ENCODE measurements around the gene OR6K2.

OR6K2 gene

DNA sequence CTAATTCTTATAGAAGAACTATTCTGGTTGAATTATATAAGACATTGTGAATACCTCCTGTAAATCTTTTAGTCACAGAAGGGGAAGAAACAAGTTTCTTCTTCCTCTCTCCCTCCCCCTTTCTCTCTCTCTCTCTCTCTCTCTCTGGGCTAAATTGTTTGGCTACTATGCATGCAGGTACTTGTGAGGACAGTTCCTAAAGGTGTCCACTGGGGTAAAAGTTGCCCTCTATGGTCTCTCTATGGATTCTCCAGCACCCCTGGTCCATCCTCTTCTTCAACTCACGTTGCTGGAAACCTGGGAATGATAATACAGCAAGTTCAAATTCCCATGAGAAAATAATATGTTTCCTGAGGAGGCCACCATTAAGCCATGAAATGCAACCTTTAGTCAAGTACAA lies 14.3 kb upstream of the OR6K2 start (continued):
- TF ChIP-seq ZNF580 (tag by site-specific recombination; IDR thresholded peaks at IDR 0.05) (no peak), ZBTB11 (tag by site-specific recombination; conservative IDR thresholded peaks at IDR 0.05; ENCODE audit: low read depth) (no peak), ZNF777 (tag by site-specific recombination; IDR thresholded peaks at IDR 0.05; ENCODE audit: borderline replicate concordance) (no peak), ZNF174 (tag by site-specific recombination; IDR thresholded peaks at IDR 0.05) (no peak), ZNF404 (tag by site-specific recombination; IDR thresholded peaks at IDR 0.05) (no peak), ZEB2 (tag by site-specific recombination; IDR thresholded peaks at IDR 0.05) (no peak), ZNF132 (tag by site-specific recombination; IDR thresholded peaks at IDR 0.05; ENCODE audit: borderline replicate concordance) (no peak), ZBTB17 (tag by site-specific recombination; IDR thresholded peaks at IDR 0.05) (no peak), SCRT1 (tag by site-specific recombination; IDR thresholded peaks at IDR 0.05; ENCODE audit: borderline replicate concordance) (no peak), ZNF292 (tag by site-specific recombination; IDR thresholded peaks at IDR 0.05; ENCODE audit: borderline replicate concordance, low read depth) (no peak)

DNA sequence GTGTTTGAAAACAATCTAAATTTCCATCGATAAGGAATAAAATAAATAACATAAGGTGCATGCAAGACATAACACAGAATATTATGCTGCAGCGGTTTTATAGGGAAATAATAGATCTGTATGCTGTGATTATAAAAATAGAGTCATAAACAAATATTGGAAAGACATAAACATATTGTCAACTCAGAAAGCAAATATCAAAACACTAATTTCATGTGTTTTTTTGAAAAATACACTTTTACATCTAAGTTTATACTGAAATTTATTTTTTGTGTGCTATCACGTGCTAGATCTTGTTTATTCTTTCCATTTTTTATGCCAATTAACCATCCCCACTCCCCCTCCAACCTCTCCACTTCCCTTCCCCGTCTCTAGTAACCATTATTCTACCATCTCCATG lies 10.6 kb upstream of the OR6K2 start:
- Histone ChIP-seq H3K27ac (ENCODE audit: extremely low read depth, low read depth, low read length) (no peak overlapping the region), H3K36me3 (ENCODE audit: control insufficient read depth in 2 of 2, insufficient read depth in 1 of 2, low read length in 2 of 2) (no peaks in the 10 kb centered on the region), H3K4me1 (ENCODE audit: control insufficient read depth, insufficient read depth, low read length) (no peaks in the 10 kb centered on the region), H3K4me3 (ENCODE audit: low read depth, low read length) (no peak overlapping the region), H3K9me3 (ENCODE audit: control insufficient read depth, insufficient read depth, low read depth, low read length) (no peaks in the 10 kb centered on the region)
- ChIA-PET CTCF (no interaction called here), POLR2A (no interaction called here)
- TF ChIP-seq, protein P1, sequence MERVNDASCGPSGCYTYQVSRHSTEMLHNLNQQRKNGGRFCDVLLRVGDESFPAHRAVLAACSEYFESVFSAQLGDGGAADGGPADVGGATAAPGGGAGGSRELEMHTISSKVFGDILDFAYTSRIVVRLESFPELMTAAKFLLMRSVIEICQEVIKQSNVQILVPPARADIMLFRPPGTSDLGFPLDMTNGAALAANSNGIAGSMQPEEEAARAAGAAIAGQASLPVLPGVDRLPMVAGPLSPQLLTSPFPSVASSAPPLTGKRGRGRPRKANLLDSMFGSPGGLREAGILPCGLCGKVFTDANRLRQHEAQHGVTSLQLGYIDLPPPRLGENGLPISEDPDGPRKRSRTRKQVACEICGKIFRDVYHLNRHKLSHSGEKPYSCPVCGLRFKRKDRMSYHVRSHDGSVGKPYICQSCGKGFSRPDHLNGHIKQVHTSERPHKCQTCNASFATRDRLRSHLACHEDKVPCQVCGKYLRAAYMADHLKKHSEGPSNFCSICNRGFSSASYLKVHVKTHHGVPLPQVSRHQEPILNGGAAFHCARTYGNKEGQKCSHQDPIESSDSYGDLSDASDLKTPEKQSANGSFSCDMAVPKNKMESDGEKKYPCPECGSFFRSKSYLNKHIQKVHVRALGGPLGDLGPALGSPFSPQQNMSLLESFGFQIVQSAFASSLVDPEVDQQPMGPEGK (tag by site-specific recombination; IDR thresholded peaks at IDR 0.05) = no peak
- TF ChIP-seq ZNF645 (tag by site-specific recombination; IDR thresholded peaks at IDR 0.05) = no peak
- no peak for TF ChIP-seq ZNF501 (tag by site-specific recombination; IDR thresholded peaks at IDR 0.05)
- no peak for TF ChIP-seq SP3 (tag by site-specific recombination; IDR thresholded peaks at IDR 0.05)
- TF ChIP-seq, protein P2, sequence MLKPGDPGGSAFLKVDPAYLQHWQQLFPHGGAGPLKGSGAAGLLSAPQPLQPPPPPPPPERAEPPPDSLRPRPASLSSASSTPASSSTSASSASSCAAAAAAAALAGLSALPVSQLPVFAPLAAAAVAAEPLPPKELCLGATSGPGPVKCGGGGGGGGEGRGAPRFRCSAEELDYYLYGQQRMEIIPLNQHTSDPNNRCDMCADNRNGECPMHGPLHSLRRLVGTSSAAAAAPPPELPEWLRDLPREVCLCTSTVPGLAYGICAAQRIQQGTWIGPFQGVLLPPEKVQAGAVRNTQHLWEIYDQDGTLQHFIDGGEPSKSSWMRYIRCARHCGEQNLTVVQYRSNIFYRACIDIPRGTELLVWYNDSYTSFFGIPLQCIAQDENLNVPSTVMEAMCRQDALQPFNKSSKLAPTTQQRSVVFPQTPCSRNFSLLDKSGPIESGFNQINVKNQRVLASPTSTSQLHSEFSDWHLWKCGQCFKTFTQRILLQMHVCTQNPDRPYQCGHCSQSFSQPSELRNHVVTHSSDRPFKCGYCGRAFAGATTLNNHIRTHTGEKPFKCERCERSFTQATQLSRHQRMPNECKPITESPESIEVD (tag by site-specific recombination; IDR thresholded peaks at IDR 0.05) = no peak
- TF ChIP-seq ZNF18 (tag by site-specific recombination; IDR thresholded peaks at IDR 0.05) = no peak
- no peak for TF ChIP-seq ZNF169 (tag by site-specific recombination; IDR thresholded peaks at IDR 0.05)
- no peak for TF ChIP-seq ZNF292 (tag by site-specific recombination; IDR thresholded peaks at IDR 0.05; ENCODE audit: borderline replicate concordance, low read depth)
- no peak for TF ChIP-seq ZNF521 (tag by site-specific recombination; IDR thresholded peaks at IDR 0.05)
